CD14-positive monocyte (primary cell): ENCODE data around the gene CA5A. TPM values are rescaled to one million over a fixed set of nuclear protein-coding genes. Genes with fewer than 3 reads are reported as not detected.
A peak's percentile ranks its signal among the peaks of the same experiment; 100 is the strongest.

Source experiments
- DNase-seq, 3 donors: peaks; one replicate each; pipeline ENCODE4 v3.0.0-alpha.2; 2011 to 2022
- H2AFZ ChIP-seq: 2 replicates; pipeline ENCODE4 v1.6.0; 2012; ENCODE audit warnings: mild to moderate bottlenecking, low read depth, low read length, inconsistent platforms; ENCODE audit not compliant: insufficient read depth, poor library complexity, severe bottlenecking
- H3K27ac ChIP-seq, 2 donors: 1 replicate in 1 of 2; 2 replicates in 1 of 2; pipeline ENCODE4 v1.5.1; 2012 to 2013; ENCODE audit warnings: low read length in 2 of 2, control low read depth in 1 of 2, inconsistent platforms in 1 of 2, low read depth in 1 of 2, mild to moderate bottlenecking in 1 of 2
- H3K27me3 ChIP-seq, 2 donors: one replicate each; pipeline versions ENCODE4 v1.6.0 to v1.6.1; 2011 to 2013; ENCODE audit warnings: low read length in 2 of 2; ENCODE audit not compliant: control insufficient read depth in 2 of 2, insufficient read depth in 2 of 2
- H3K36me3 ChIP-seq, 2 donors: replicated peaks in 1 of 2; 1 replicate in 1 of 2; 2 replicates in 1 of 2; pipeline versions ENCODE4 v1.5.1 to v1.6.1; 2012 to 2013; ENCODE audit warnings: low read length in 2 of 2, control low read depth in 1 of 2, inconsistent platforms in 1 of 2, mild to moderate bottlenecking in 1 of 2; ENCODE audit not compliant: insufficient read depth in 2 of 2, control insufficient read depth in 1 of 2
- H3K4me1 ChIP-seq, 2 donors: 1 replicate in 1 of 2; 2 replicates in 1 of 2; pipeline versions ENCODE4 v1.5.1 to v1.6.1; 2012 to 2013; ENCODE audit warnings: low read length in 2 of 2, control low read depth in 1 of 2, inconsistent platforms in 1 of 2, mild to moderate bottlenecking in 1 of 2, moderate library complexity in 1 of 2; ENCODE audit not compliant: insufficient read depth in 2 of 2, control insufficient read depth in 1 of 2
- H3K4me2 ChIP-seq: replicated peaks from 2 replicates; pipeline ENCODE3; 2012; ENCODE audit warnings: low read length, moderate library complexity, mild to moderate bottlenecking; ENCODE audit not compliant: poor library complexity, severe bottlenecking; ENCODE audit errors: extremely low read depth
- H3K4me3 ChIP-seq, 3 experiments: fragments of 200-600 bp in 1 of 3; sonication (generic) in 1 of 3; replicated peaks in 1 of 3; 1 replicate in 2 of 3; 2 replicates in 1 of 3; pipeline ENCODE4 v1.5.1; 2011 to 2013; ENCODE audit warnings: low read length in 3 of 3, mild to moderate bottlenecking in 3 of 3, control low read depth in 2 of 3, low read depth in 2 of 3, inconsistent platforms in 1 of 3, moderate library complexity in 1 of 3
- H3K79me2 ChIP-seq: 2 replicates; pipeline ENCODE4 v1.6.0; 2012; ENCODE audit warnings: mild to moderate bottlenecking, control low read depth, inconsistent platforms, low read length, moderate library complexity; ENCODE audit not compliant: insufficient read depth
- H3K9ac ChIP-seq: 2 replicates; pipeline ENCODE4 v1.6.0; 2017; ENCODE audit warnings: low read length, mild to moderate bottlenecking; ENCODE audit not compliant: insufficient read depth, poor library complexity, severe bottlenecking
- H3K9me3 ChIP-seq, 2 donors: replicated peaks in 1 of 2; 1 replicate in 1 of 2; 2 replicates in 1 of 2; pipeline versions ENCODE4 v1.5.1 to v1.6.1; 2012 to 2013; ENCODE audit warnings: low read length in 2 of 2, control low read depth in 1 of 2; ENCODE audit not compliant: control insufficient read depth in 1 of 2, insufficient read depth in 1 of 2
- H4K20me1 ChIP-seq: 2 replicates; pipeline ENCODE4 v1.6.0; 2012; ENCODE audit warnings: mild to moderate bottlenecking, low read length, control low read depth, moderate library complexity; ENCODE audit not compliant: insufficient read depth
- H3K27ac Mint-ChIP-seq, 7 donors: one replicate each; pipeline ENCODE4 v1.8.0; 2020; ENCODE audit warnings: mild to moderate bottlenecking in 7 of 7, mixed read lengths in 7 of 7, moderate library complexity in 6 of 7, inconsistent platforms in 2 of 7
- H3K27me3 Mint-ChIP-seq, 3 donors: one replicate each; pipeline ENCODE4 v1.8.0; 2021 to 2022; ENCODE audit warnings: low read depth in 3 of 3, mild to moderate bottlenecking in 3 of 3, mixed read lengths in 3 of 3, moderate library complexity in 3 of 3, inconsistent platforms in 1 of 3
- H3K36me3 Mint-ChIP-seq, 2 donors: one replicate each; pipeline ENCODE4 v1.8.0; 2020; ENCODE audit warnings: mixed read lengths in 2 of 2, inconsistent platforms in 1 of 2, mild to moderate bottlenecking in 1 of 2
- H3K4me1 Mint-ChIP-seq: one replicate; pipeline ENCODE4 v1.8.0; 2020; ENCODE audit warnings: mild to moderate bottlenecking, mixed read lengths
- H3K4me3 Mint-ChIP-seq, 2 donors: one replicate each; pipeline ENCODE4 v1.8.0; 2020; ENCODE audit warnings: mild to moderate bottlenecking in 2 of 2, mixed read lengths in 2 of 2, moderate library complexity in 1 of 2
- H3K9me3 Mint-ChIP-seq, 7 donors: one replicate each; pipeline ENCODE4 v1.8.0; 2020 to 2022; ENCODE audit warnings: mixed read lengths in 7 of 7, mild to moderate bottlenecking in 6 of 7, moderate library complexity in 6 of 7, inconsistent platforms in 2 of 7
- whole genome bisulfite sequencing: methylation state at CpG from one replicate; pipeline ENCODE4 v1.1.5; 2013; ENCODE audit warnings: missing lambda C conversion rate; ENCODE audit not compliant: insufficient coverage; 5-methylcytosine and 5-hydroxymethylcytosine counted together
- intact Hi-C, 2 donors: fragments of 100-400 bp; cut with micrococcal nuclease; formaldehyde crosslinking; loops; one replicate each; pipeline versions ENCODE4 v1.15.0 to v1.15.1; 2023
- polyA plus RNA-seq, 3 donors: library from polyadenylated mRNA; depleted of rRNA in 1 of 3; unstranded in 2 of 3; stranded (reverse) in 1 of 3; fragments of 300-500 nt in 2 of 3; fragments of >200 nt in 1 of 3; fragmentation: Illumina TruSeq in 2 of 3; gene quantifications; 1 replicate in 2 of 3; 2 replicates in 1 of 3; pipeline ENCODE4 v1.2.3, GENCODE V29; 2012 to 2021
- TF ChIP-seq, protein P1 (sequence below): fragments of 200-600 bp; IDR thresholded peaks from one replicate; pipeline ENCODE4 v1.8.0; 2022; ENCODE audit warnings: antibody characterized with exemption, mild to moderate bottlenecking

CA5A gene
- polyA plus RNA-seq, 3 donors, result not detected

DNA sequence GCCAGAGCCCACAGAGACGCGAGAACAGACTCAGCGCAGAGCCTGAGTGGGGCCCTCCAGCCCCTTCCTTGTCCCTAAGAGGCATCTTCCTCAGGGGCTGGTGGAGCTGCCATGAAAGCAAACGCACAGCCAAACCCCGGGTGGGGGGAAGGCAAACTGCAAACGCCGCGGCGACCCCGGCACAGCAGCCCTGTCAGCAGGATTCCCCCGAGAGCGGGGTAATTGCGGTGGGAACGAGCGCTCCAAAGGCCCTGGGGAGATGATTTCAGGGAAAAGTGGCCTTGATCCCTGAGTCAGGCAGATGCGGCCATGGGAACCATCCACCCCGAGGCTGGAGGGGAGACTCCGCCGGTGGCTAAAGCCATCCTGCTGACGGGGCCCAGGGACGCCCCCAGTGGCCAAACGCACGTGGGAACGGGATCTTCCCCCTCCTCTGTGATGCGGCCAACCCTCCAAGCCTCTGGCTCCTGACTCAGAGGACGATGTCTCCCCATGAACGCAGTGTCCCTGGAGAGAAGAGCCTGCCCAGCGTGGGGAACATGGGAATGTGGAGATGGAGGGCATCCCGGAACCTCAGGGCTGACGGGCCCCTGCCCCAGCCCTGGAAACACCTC, 92.1 kb downstream of the CA5A start:
- WGBS, result 87% methylated on average over 24 of the region's 30 CpGs
- Histone ChIP-seq H3K9ac (no peak overlapping the region), H3K4me3 (no peak overlapping the region), H3K9me3 (no peaks in the 10 kb centered on the region), H3K4me2 (no peak overlapping the region), H3K4me1 (no peaks in the 10 kb centered on the region), H3K27ac (no peak overlapping the region), H2AFZ (no peak overlapping the region), H4K20me1 (no peaks in the 10 kb centered on the region), H3K36me3 (peaks cover 0 to 6% of the 10 kb centered on the region in 2 donors), H3K79me2 (peaks cover 5% of the 10 kb centered on the region), H3K27me3 (no peaks in the 10 kb centered on the region)
- TF ChIP-seq, protein P1, sequence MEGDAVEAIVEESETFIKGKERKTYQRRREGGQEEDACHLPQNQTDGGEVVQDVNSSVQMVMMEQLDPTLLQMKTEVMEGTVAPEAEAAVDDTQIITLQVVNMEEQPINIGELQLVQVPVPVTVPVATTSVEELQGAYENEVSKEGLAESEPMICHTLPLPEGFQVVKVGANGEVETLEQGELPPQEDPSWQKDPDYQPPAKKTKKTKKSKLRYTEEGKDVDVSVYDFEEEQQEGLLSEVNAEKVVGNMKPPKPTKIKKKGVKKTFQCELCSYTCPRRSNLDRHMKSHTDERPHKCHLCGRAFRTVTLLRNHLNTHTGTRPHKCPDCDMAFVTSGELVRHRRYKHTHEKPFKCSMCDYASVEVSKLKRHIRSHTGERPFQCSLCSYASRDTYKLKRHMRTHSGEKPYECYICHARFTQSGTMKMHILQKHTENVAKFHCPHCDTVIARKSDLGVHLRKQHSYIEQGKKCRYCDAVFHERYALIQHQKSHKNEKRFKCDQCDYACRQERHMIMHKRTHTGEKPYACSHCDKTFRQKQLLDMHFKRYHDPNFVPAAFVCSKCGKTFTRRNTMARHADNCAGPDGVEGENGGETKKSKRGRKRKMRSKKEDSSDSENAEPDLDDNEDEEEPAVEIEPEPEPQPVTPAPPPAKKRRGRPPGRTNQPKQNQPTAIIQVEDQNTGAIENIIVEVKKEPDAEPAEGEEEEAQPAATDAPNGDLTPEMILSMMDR, result no peak
- no peaks in the 10 kb centered on the region for H3K9me3 Mint-ChIP-seq
- H3K36me3 Mint-ChIP-seq, result peaks cover 15 to 19% of the 10 kb centered on the region in 2 donors
- peak overlapping the region in 1 of 7 donors; percentile 73 for H3K27ac Mint-ChIP-seq
- no peaks in the 10 kb centered on the region for H3K4me1 Mint-ChIP-seq
- intact Hi-C loops, result no loop called here
- no peak overlapping the region for H3K4me3 Mint-ChIP-seq
- peaks cover 0 to 3% (median 3%) of the 10 kb centered on the region in 3 donors for H3K27me3 Mint-ChIP-seq
- no peak for DNase-seq

DNA sequence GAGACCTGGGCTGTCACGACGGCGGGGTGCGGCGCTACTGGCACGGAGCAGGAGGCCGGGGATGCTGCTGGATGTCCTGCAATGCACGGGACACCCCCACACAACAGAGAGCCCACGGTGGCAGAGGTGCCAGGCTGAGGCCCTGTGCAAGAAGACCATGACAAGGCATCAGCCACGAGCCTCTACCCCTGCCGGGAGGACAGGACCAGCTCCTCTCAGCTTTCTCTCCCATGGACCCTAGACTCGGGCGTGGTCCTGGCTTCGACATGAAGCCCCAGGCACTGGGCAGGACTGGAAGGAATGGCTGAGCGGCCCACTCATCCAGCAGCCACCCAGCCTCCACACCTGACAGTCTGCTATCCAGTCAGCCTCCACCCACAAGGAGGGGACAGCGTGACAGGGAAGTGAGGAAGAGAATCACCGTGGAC, 92.6 kb downstream of the CA5A start:
- peak overlapping the region in 1 of 7 donors; percentile 73 for H3K27ac Mint-ChIP-seq
- H3K9me3 ChIP-seq, result no peaks in the 10 kb centered on the region
- no peak for DNase-seq
- H4K20me1 ChIP-seq, result no peaks in the 10 kb centered on the region
- peaks cover 0 to 9% of the 10 kb centered on the region in 2 donors for H3K36me3 ChIP-seq
- no peaks in the 10 kb centered on the region for H3K27me3 Mint-ChIP-seq
- no peak overlapping the region for H3K4me3 ChIP-seq
- peaks cover 5% of the 10 kb centered on the region for H3K79me2 ChIP-seq
- TF ChIP-seq, protein P1, result no peak
- H3K9me3 Mint-ChIP-seq, result no peaks in the 10 kb centered on the region
- H3K4me1 ChIP-seq, result no peaks in the 10 kb centered on the region
- peaks cover 11 to 15% of the 10 kb centered on the region in 2 donors for H3K36me3 Mint-ChIP-seq
- intact Hi-C loops, result no loop called here
- 93% methylated on average over 14 of the region's 17 CpGs for WGBS
- no peak overlapping the region for H3K4me3 Mint-ChIP-seq
- no peak overlapping the region for H3K4me2 ChIP-seq
- no peaks in the 10 kb centered on the region for H3K27me3 ChIP-seq
- H3K27ac ChIP-seq, result no peak overlapping the region
- no peak overlapping the region for H3K9ac ChIP-seq
- H2AFZ ChIP-seq, result no peak overlapping the region
- H3K4me1 Mint-ChIP-seq, result no peaks in the 10 kb centered on the region
